ENCODE results near the gene ARHGAP27. TPM values are rescaled to one million over a fixed set of nuclear protein-coding genes. Genes with fewer than 3 reads are reported as not detected.
A peak's percentile ranks its signal among the peaks of the same experiment; 100 is the strongest.
"Not testable (repeated sequence)": the region's sequence is repeated elsewhere in the genome, so short reads cannot be mapped to it uniquely, and the experiment has no call there.

Gene ARHGAP27
- total and polyA plus RNA-seq, 2 donors (not counting 1 experiment from before 2014, with no cell fraction given), result 0.57 to 3.3 TPM

- H4K20me1 ChIP-seq (ENCODE audit: control insufficient read depth, extremely low read depth, insufficient read depth, low read length), result no peaks in the 10 kb centered on the region
- H3K4me1 ChIP-seq (ENCODE audit: control insufficient read depth, extremely low read depth, insufficient read depth, low read length), result peaks cover 22% of the 10 kb centered on the region
- DNase-seq (ENCODE audit: low read depth in 2 of 2), result peak; percentile 43 to 49
- TF ChIP-seq CTCF (conservative IDR thresholded peaks at IDR 0.05 in 1 of 2, IDR thresholded peaks at IDR 0.05 in 1 of 2; ENCODE audit: low read depth in 1 of 2, low read length in 2 of 2) (no peak), EZH2 (IDR thresholded peaks at IDR 0.05; ENCODE audit: low read length, missing control alignments) (no peak)
- no peaks in the 10 kb centered on the region for H3K36me3 ChIP-seq (ENCODE audit: control insufficient read depth, insufficient read depth, low read length)
- no peaks in the 10 kb centered on the region for H3K9me3 ChIP-seq (ENCODE audit: control insufficient read depth, insufficient read depth, low read depth, low read length)
- H3K27ac ChIP-seq (ENCODE audit: insufficient read depth, low read length), result peak overlapping the region; percentile 55
- no peak overlapping the region for H3K4me3 ChIP-seq (replicated peaks in 1 of 4; ENCODE audit: control extremely low read depth in 1 of 4, insufficient read depth in 1 of 4, low read depth in 3 of 4, low read length in 4 of 4)
- H3K79me2 ChIP-seq (ENCODE audit: control insufficient read depth, insufficient read depth, low read length), result no peaks in the 10 kb centered on the region
- H3K27me3 ChIP-seq (ENCODE audit: control insufficient read depth, insufficient read depth, low read length), result no peaks in the 10 kb centered on the region
- H3K9ac ChIP-seq (ENCODE audit: insufficient read depth, low read length), result no peak overlapping the region
- no peak overlapping the region for H3K4me2 ChIP-seq (ENCODE audit: extremely low read depth, insufficient read depth, low read length)
- no peak overlapping the region for H2AFZ ChIP-seq (ENCODE audit: low read length)
Measured at GRCh38 chr17:45346216-45347015, 86.3 kb downstream of the ARHGAP27 start.

- no peaks in the 10 kb centered on the region for H3K79me2 ChIP-seq (ENCODE audit: control insufficient read depth, insufficient read depth, low read length)
- peak; percentile 70 to 98 for DNase-seq (ENCODE audit: low read depth in 2 of 2)
- H3K4me3 ChIP-seq (replicated peaks in 1 of 4; ENCODE audit: control extremely low read depth in 1 of 4, insufficient read depth in 1 of 4, low read depth in 3 of 4, low read length in 4 of 4), result no peak overlapping the region
- no peak overlapping the region for H2AFZ ChIP-seq (ENCODE audit: low read length)
- peak overlapping the region; percentile 10 for H3K4me2 ChIP-seq (ENCODE audit: extremely low read depth, insufficient read depth, low read length)
- TF ChIP-seq CTCF (conservative IDR thresholded peaks at IDR 0.05 in 1 of 2, IDR thresholded peaks at IDR 0.05 in 1 of 2; ENCODE audit: low read depth in 1 of 2, low read length in 2 of 2) (no peak), EZH2 (IDR thresholded peaks at IDR 0.05; ENCODE audit: low read length, missing control alignments) (no peak)
- no peaks in the 10 kb centered on the region for H3K27me3 ChIP-seq (ENCODE audit: control insufficient read depth, insufficient read depth, low read length)
- no peak overlapping the region for H3K9ac ChIP-seq (ENCODE audit: insufficient read depth, low read length)
- H4K20me1 ChIP-seq (ENCODE audit: control insufficient read depth, extremely low read depth, insufficient read depth, low read length), result no peaks in the 10 kb centered on the region
- H3K36me3 ChIP-seq (ENCODE audit: control insufficient read depth, insufficient read depth, low read length), result no peaks in the 10 kb centered on the region
- peaks cover 22% of the 10 kb centered on the region for H3K4me1 ChIP-seq (ENCODE audit: control insufficient read depth, extremely low read depth, insufficient read depth, low read length)
- H3K27ac ChIP-seq (ENCODE audit: insufficient read depth, low read length), result peak overlapping the region; percentile 55
- no peaks in the 10 kb centered on the region for H3K9me3 ChIP-seq (ENCODE audit: control insufficient read depth, insufficient read depth, low read depth, low read length)
Measured at GRCh38 chr17:45345554-45346215, 87.0 kb downstream of the ARHGAP27 start.

- Histone ChIP-seq H3K9me3 (ENCODE audit: control insufficient read depth, insufficient read depth, low read depth, low read length) (no peaks in the 10 kb centered on the region), H3K4me1 (ENCODE audit: control insufficient read depth, extremely low read depth, insufficient read depth, low read length) (peaks cover 24% of the 10 kb centered on the region), H2AFZ (ENCODE audit: low read length) (no peak overlapping the region), H3K4me3 (replicated peaks in 1 of 4; ENCODE audit: control extremely low read depth in 1 of 4, insufficient read depth in 1 of 4, low read depth in 3 of 4, low read length in 4 of 4) (no peak overlapping the region), H3K27me3 (ENCODE audit: control insufficient read depth, insufficient read depth, low read length) (no peaks in the 10 kb centered on the region), H3K27ac (ENCODE audit: insufficient read depth, low read length) (peak overlapping the region; percentile 55), H3K79me2 (ENCODE audit: control insufficient read depth, insufficient read depth, low read length) (no peaks in the 10 kb centered on the region), H3K36me3 (ENCODE audit: control insufficient read depth, insufficient read depth, low read length) (no peaks in the 10 kb centered on the region), H4K20me1 (ENCODE audit: control insufficient read depth, extremely low read depth, insufficient read depth, low read length) (no peaks in the 10 kb centered on the region), H3K4me2 (ENCODE audit: extremely low read depth, insufficient read depth, low read length) (peak overlapping the region; percentile 10), H3K9ac (ENCODE audit: insufficient read depth, low read length) (no peak overlapping the region)
- no peak for TF ChIP-seq CTCF (conservative IDR thresholded peaks at IDR 0.05 in 1 of 2, IDR thresholded peaks at IDR 0.05 in 1 of 2; ENCODE audit: low read depth in 1 of 2, low read length in 2 of 2)
- no peak for TF ChIP-seq EZH2 (IDR thresholded peaks at IDR 0.05; ENCODE audit: low read length, missing control alignments)
- no peak for DNase-seq (ENCODE audit: low read depth in 2 of 2)
Measured at GRCh38 chr17:45345246-45345553, 87.5 kb downstream of the ARHGAP27 start.

GRCh38 chr17:45343967-45344664 lies 88.6 kb downstream of the ARHGAP27 start:
- not testable (repeated sequence) for H3K4me3 ChIP-seq (replicated peaks in 1 of 4; ENCODE audit: control extremely low read depth in 1 of 4, insufficient read depth in 1 of 4, low read depth in 3 of 4, low read length in 4 of 4); H3K4me2 ChIP-seq (ENCODE audit: extremely low read depth, insufficient read depth, low read length); H3K79me2 ChIP-seq (ENCODE audit: control insufficient read depth, insufficient read depth, low read length); H3K27me3 ChIP-seq (ENCODE audit: control insufficient read depth, insufficient read depth, low read length); H3K9ac ChIP-seq (ENCODE audit: insufficient read depth, low read length); H4K20me1 ChIP-seq (ENCODE audit: control insufficient read depth, extremely low read depth, insufficient read depth, low read length); H3K36me3 ChIP-seq (ENCODE audit: control insufficient read depth, insufficient read depth, low read length); H2AFZ ChIP-seq (ENCODE audit: low read length); H3K9me3 ChIP-seq (ENCODE audit: control insufficient read depth, insufficient read depth, low read depth, low read length); H3K27ac ChIP-seq (ENCODE audit: insufficient read depth, low read length); DNase-seq (ENCODE audit: low read depth in 2 of 2)
- peaks cover 24% of the 10 kb centered on the region for H3K4me1 ChIP-seq (ENCODE audit: control insufficient read depth, extremely low read depth, insufficient read depth, low read length)
